ENCODE data around the gene CAMK2D.

DNA sequence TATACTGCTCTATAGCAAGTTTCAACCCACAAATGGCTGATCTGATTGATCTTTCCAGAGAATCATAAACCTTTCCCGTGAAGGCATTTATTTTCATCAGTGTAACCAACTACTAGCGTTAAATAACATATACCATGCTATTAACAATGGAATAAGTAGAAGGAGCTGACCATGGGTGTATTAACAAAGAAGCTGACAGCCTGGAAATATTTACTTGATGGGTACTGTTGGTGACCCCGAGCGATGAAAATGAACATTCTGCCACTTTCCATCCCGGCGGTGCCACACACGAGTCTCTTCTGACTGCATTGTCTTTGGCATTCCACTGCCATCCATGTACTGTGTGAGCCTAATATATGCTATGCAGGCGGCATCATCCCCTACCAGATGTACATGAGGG, 304.4 kb downstream of the CAMK2D start:
- no peak for TF ChIP-seq POLR2A (IDR thresholded peaks at IDR 0.05; ENCODE audit: low read depth)
- TF ChIP-seq, protein P1, sequence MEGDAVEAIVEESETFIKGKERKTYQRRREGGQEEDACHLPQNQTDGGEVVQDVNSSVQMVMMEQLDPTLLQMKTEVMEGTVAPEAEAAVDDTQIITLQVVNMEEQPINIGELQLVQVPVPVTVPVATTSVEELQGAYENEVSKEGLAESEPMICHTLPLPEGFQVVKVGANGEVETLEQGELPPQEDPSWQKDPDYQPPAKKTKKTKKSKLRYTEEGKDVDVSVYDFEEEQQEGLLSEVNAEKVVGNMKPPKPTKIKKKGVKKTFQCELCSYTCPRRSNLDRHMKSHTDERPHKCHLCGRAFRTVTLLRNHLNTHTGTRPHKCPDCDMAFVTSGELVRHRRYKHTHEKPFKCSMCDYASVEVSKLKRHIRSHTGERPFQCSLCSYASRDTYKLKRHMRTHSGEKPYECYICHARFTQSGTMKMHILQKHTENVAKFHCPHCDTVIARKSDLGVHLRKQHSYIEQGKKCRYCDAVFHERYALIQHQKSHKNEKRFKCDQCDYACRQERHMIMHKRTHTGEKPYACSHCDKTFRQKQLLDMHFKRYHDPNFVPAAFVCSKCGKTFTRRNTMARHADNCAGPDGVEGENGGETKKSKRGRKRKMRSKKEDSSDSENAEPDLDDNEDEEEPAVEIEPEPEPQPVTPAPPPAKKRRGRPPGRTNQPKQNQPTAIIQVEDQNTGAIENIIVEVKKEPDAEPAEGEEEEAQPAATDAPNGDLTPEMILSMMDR (IDR thresholded peaks at IDR 0.05): no peak
- TF ChIP-seq POLR2AphosphoS5 (IDR thresholded peaks at IDR 0.05): no peak
- no peak for TF ChIP-seq EP300 (IDR thresholded peaks at IDR 0.05)

All from esophagus muscularis mucosa (tissue), 4 donors.